ENCODE measurements around the gene QKI. TPM values are rescaled to one million over a fixed set of nuclear protein-coding genes. Genes with fewer than 3 reads are reported as not detected.

The QKI gene
- total and polyA plus RNA-seq, 3 donors from 2014 or later: 148 to 366 (median 315) TPM

DNA sequence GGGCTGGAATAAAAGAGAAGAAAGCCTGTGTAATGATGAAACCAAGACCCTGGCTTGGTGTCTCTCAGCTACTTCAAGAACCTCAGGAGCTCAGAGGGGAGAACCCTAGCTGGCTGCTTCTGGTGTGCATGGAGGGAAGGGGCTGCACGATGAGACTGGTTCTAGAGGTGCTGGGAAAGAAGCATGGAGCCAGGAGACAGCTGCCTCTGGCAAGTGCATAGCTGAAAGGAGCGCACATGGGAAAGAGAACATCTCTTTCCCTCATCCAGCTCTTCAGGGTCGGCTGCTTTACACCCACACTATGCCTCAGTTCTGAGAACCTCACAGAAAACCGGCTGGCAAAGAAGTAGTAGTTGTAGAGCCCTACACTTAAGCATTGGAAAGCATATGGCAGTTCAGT is 139.5 kb downstream of the QKI start:
- no peak for DNase-seq
- no peaks in the 10 kb centered on the region for H3K9me3 ChIP-seq
- H3K27me3 ChIP-seq: no peaks in the 10 kb centered on the region
- no peak overlapping the region for H3K27ac ChIP-seq
- intact Hi-C loops (cut with DNase I; ENCODE audit: low total_unique reads): no loop called here
- no peaks in the 10 kb centered on the region for H3K36me3 ChIP-seq (ENCODE audit: low read depth, missing control alignments)
- TF ChIP-seq, protein P1, sequence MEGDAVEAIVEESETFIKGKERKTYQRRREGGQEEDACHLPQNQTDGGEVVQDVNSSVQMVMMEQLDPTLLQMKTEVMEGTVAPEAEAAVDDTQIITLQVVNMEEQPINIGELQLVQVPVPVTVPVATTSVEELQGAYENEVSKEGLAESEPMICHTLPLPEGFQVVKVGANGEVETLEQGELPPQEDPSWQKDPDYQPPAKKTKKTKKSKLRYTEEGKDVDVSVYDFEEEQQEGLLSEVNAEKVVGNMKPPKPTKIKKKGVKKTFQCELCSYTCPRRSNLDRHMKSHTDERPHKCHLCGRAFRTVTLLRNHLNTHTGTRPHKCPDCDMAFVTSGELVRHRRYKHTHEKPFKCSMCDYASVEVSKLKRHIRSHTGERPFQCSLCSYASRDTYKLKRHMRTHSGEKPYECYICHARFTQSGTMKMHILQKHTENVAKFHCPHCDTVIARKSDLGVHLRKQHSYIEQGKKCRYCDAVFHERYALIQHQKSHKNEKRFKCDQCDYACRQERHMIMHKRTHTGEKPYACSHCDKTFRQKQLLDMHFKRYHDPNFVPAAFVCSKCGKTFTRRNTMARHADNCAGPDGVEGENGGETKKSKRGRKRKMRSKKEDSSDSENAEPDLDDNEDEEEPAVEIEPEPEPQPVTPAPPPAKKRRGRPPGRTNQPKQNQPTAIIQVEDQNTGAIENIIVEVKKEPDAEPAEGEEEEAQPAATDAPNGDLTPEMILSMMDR (IDR thresholded peaks at IDR 0.05): no peak
- TF ChIP-seq POLR2A (IDR thresholded peaks at IDR 0.05): no peak
- 68 to 76% methylated on average over 4 of the region's 4 CpGs for WGBS, 2 donors
- no peak overlapping the region for H3K4me3 ChIP-seq
- H3K4me1 ChIP-seq: no peaks in the 10 kb centered on the region

DNA sequence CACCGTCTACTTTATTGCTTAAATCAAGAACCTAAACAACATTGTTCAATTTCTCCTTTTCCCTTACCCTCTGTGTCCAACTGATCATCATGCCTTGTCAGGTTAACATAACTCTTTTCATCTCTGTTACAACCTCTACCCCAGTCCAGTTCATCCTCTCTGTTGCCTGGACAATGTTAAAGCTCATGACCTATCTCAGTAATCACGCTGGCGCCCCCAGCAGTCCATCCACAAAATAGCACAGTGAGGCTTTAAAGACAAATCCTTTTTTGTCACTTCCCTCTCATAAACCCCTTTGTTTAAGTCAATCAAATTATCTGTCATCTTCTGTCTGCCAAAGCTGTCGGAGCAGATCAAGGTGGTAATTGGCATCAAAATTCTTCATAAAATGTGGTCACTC is 140.1 kb downstream of the QKI start:
- TF ChIP-seq, protein P1 (IDR thresholded peaks at IDR 0.05): peak in 1 of 3 experiments; percentile 26
- TF ChIP-seq POLR2A (IDR thresholded peaks at IDR 0.05): no peak
- H3K27me3 ChIP-seq: no peaks in the 10 kb centered on the region
- intact Hi-C loops (cut with DNase I; ENCODE audit: low total_unique reads): no loop called here
- H3K36me3 ChIP-seq (ENCODE audit: low read depth, missing control alignments): no peaks in the 10 kb centered on the region
- no peak overlapping the region for H3K4me3 ChIP-seq
- H3K9me3 ChIP-seq: no peaks in the 10 kb centered on the region
- 78 to 89% methylated on average over 4 of the region's 4 CpGs for WGBS, 2 donors
- no peaks in the 10 kb centered on the region for H3K4me1 ChIP-seq
- peak; percentile 55 for DNase-seq
- H3K27ac ChIP-seq: no peak overlapping the region

DNA sequence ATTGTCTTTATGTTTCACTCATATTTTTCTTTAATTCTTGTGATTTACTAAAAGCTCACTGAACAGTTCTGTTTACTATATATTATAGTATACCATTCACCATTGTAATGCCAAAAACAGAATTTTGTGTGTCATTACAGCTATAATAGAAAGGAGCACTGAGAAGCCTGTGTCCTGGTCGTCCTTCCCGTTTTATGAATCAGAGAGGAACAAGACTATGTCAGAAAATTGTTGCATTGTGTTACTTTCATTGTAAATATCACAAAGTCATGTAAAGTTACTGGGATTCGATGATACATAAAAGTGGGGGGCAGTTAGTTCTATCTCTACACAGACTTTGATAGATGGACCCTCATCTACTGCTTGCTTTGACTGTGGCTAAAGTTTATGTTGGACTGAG is 145.1 kb downstream of the QKI start:
- WGBS, 2 donors: 57 to 84% methylated on average over 3 of the region's 3 CpGs
- Histone ChIP-seq H3K4me1 (no peaks in the 10 kb centered on the region), H3K9me3 (no peaks in the 10 kb centered on the region), H3K4me3 (no peak overlapping the region), H3K36me3 (ENCODE audit: low read depth, missing control alignments) (no peaks in the 10 kb centered on the region), H3K27me3 (no peaks in the 10 kb centered on the region), H3K27ac (no peak overlapping the region)
- intact Hi-C loops (cut with DNase I; ENCODE audit: low total_unique reads): no loop called here
- TF ChIP-seq, protein P1 (IDR thresholded peaks at IDR 0.05): no peak
- TF ChIP-seq POLR2A (IDR thresholded peaks at IDR 0.05): no peak
- no peak for DNase-seq

DNA sequence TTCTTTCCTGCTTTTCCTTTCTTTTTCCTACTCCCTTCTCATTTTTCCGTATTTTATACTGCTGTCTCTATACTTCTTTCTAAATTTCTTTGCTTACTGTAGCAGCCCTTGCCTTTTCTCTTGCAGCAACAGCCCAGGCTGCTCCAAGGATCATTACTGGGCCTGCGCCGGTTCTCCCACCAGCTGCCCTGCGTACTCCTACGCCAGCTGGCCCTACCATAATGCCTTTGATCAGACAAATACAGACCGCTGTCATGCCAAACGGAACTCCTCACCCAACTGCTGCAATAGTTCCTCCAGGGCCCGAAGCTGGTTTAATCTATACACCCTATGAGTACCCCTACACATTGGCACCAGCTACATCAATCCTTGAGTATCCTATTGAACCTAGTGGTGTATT is 148.8 kb downstream of the QKI start:
- no peaks in the 10 kb centered on the region for H3K27me3 ChIP-seq
- WGBS, 2 donors: 90 to 95% methylated on average over 8 of the region's 8 CpGs
- TF ChIP-seq, protein P1 (IDR thresholded peaks at IDR 0.05): no peak
- no peak for TF ChIP-seq POLR2A (IDR thresholded peaks at IDR 0.05)
- DNase-seq: no peak
- no peaks in the 10 kb centered on the region for H3K9me3 ChIP-seq
- intact Hi-C loops (cut with DNase I; ENCODE audit: low total_unique reads): no loop called here
- H3K27ac ChIP-seq: no peak overlapping the region
- H3K4me1 ChIP-seq: no peaks in the 10 kb centered on the region
- H3K4me3 ChIP-seq: no peak overlapping the region
- no peaks in the 10 kb centered on the region for H3K36me3 ChIP-seq (ENCODE audit: low read depth, missing control alignments)

DNA sequence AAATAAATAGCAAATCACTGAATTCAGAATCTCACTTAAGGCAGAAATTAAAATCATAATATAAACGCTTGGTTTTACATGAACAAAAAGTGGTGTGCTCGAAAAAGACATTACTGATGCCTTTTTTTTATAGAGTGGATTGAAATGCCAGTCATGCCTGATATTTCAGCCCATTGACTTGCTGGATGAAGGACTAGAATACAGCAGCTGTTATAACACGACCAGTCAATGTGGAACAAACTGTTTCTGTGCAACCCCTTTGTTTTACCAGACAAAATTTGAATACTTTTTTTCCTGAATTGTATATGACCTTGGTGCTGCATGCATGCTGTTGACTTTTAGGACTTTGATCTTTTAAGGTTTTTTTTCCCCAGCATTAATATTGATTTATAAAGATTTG is 150.0 kb downstream of the QKI start:
- H3K4me1 ChIP-seq: no peaks in the 10 kb centered on the region
- WGBS, 2 donors: 77% methylated on average over 3 of the region's 3 CpGs

More for the DNA sequence above, 150.0 kb downstream of the QKI start:
- no peak overlapping the region for H3K27ac ChIP-seq
- no peak for DNase-seq
- no peak for TF ChIP-seq POLR2A (IDR thresholded peaks at IDR 0.05)
- TF ChIP-seq, protein P1 (IDR thresholded peaks at IDR 0.05): no peak
- no peaks in the 10 kb centered on the region for H3K27me3 ChIP-seq
- no peaks in the 10 kb centered on the region for H3K9me3 ChIP-seq
- intact Hi-C loops (cut with DNase I; ENCODE audit: low total_unique reads): no loop called here
- H3K4me3 ChIP-seq: no peak overlapping the region
- H3K36me3 ChIP-seq (ENCODE audit: low read depth, missing control alignments): no peaks in the 10 kb centered on the region
